NB4 (cell line): ENCODE measurements around the gene THG1L.

Experiments used
- DNase-seq: peaks from one replicate; pipeline ENCODE4 v3.0.0; 2010; ENCODE audit warnings: low read depth
- H3K4me3 ChIP-seq: one replicate; pipeline ENCODE4 v1.5.1; 2011; ENCODE audit warnings: mild to moderate bottlenecking, low read depth, low read length, moderate library complexity
- CTCF ChIP-seq: IDR thresholded peaks from one replicate; pipeline ENCODE4 v1.5.1; 2012; ENCODE audit warnings: low read depth, low read length
- MAX ChIP-seq: IDR thresholded peaks from 2 replicates; pipeline ENCODE4 v1.6.1; 2011; ENCODE audit warnings: low read depth, low read length
- MYC ChIP-seq: IDR thresholded peaks from 2 replicates; pipeline ENCODE4 v1.6.1; 2011; ENCODE audit warnings: low read depth, low read length
- POLR2A ChIP-seq: IDR thresholded peaks from 2 replicates; pipeline ENCODE4 v1.6.1; 2011; ENCODE audit warnings: mild to moderate bottlenecking; ENCODE audit not compliant: insufficient read length; ENCODE audit errors: extremely low read depth

Gene THG1L

GRCh38 chr5:157710882-157711281, 20.3 kb upstream of the THG1L start:
- DNase-seq: no peak
- no peak overlapping the region for H3K4me3 ChIP-seq
- TF ChIP-seq MYC: no peak
- no peak for TF ChIP-seq POLR2A
- no peak for TF ChIP-seq MAX
- TF ChIP-seq CTCF: no peak

- no peak overlapping the region for H3K4me3 ChIP-seq
- TF ChIP-seq CTCF (no peak), MAX (no peak), POLR2A (no peak), MYC (no peak)
- DNase-seq: no peak
Measured at GRCh38 chr5:157713830-157714595, 17.2 kb upstream of the THG1L start.

GRCh38 chr5:157714596-157714864, 16.7 kb upstream of the THG1L start:
- H3K4me3 ChIP-seq: no peak overlapping the region
- TF ChIP-seq POLR2A (no peak), MYC (no peak), CTCF (no peak), MAX (no peak)
- DNase-seq: no peak

- no peak overlapping the region for H3K4me3 ChIP-seq
- TF ChIP-seq MAX: no peak
- no peak for TF ChIP-seq CTCF
- no peak for TF ChIP-seq MYC
- peak; percentile 47 for DNase-seq
Measured at GRCh38 chr5:157718519-157718918, 12.7 kb upstream of the THG1L start.

- no peak for TF ChIP-seq MYC
- TF ChIP-seq MAX: no peak
- no peak for TF ChIP-seq CTCF
- TF ChIP-seq POLR2A: no peak
- no peak for DNase-seq
- no peak overlapping the region for H3K4me3 ChIP-seq
Measured at GRCh38 chr5:157719245-157719644, 12.0 kb upstream of the THG1L start.
